ENCODE results near the gene RFLNA.

- TF ChIP-seq TAF1 (IDR thresholded peaks at IDR 0.05; ENCODE audit: borderline replicate concordance, low read depth, low read length) (no peak), POLR2AphosphoS5 (IDR thresholded peaks at IDR 0.05; ENCODE audit: low read depth, low read length) (no peak), POLR2A (IDR thresholded peaks at IDR 0.05; ENCODE audit: low read depth, low read length) (no peak)
Measured at GRCh38 chr12:124352839-124353238, 57.9 kb downstream of the RFLNA start.

Measured in GM12892 (cell line).